CD4-positive, alpha-beta T cell (primary cell): ENCODE results near the gene VSIG4. TPM values are rescaled to one million over a fixed set of nuclear protein-coding genes. Genes with fewer than 3 reads are reported as not detected.

Source experiments
- ATAC-seq: fragments of 200-7000 bp; cut with Tn5 transposase; one replicate; pipeline ENCODE4 v1.10.0; 2022; ENCODE audit warnings: mild to moderate bottlenecking; ENCODE audit not compliant: poor library complexity
- CTCF ChIA-PET: fragments of 350-600 bp; sonication (Branson Sonifier 250); formaldehyde crosslinking; loops from one replicate; lab custom pipeline; 2021; ENCODE audit warnings: antibody characterized with exemption, inconsistent platforms; lab: Charles Lee
- POLR2A ChIA-PET: fragments of 350-600 bp; sonication (Branson Sonifier 250); formaldehyde crosslinking; loops from one replicate; lab custom pipeline; 2021; ENCODE audit warnings: antibody characterized with exemption, inconsistent platforms; lab: Charles Lee
- DNase-seq, 14 experiments: peaks; one replicate each; pipeline ENCODE4 v3.0.0-alpha.2; 2013 to 2020; ENCODE audit warnings: mixed read lengths in 2 of 14
- H3K27ac ChIP-seq, 2 donors: one replicate each; pipeline versions ENCODE4 v1.5.1 to v1.7.0; 2013; ENCODE audit warnings: low read length in 2 of 2, low read depth in 1 of 2, mild to moderate bottlenecking in 1 of 2
- H3K27me3 ChIP-seq, 2 experiments: 1 replicate in 1 of 2; 2 replicates in 1 of 2; pipeline versions ENCODE4 v1.6.1 to v1.7.0; 2013; ENCODE audit warnings: low read length in 2 of 2, control low read depth in 1 of 2, mild to moderate bottlenecking in 1 of 2, moderate library complexity in 1 of 2; ENCODE audit not compliant: insufficient read depth in 2 of 2, control insufficient read depth in 1 of 2
- H3K36me3 ChIP-seq: one replicate; pipeline ENCODE4 v1.6.1; 2013; ENCODE audit warnings: low read length, control low read depth; ENCODE audit not compliant: insufficient read depth
- H3K4me1 ChIP-seq: one replicate; pipeline ENCODE4 v1.6.1; 2013; ENCODE audit warnings: low read length, control low read depth; ENCODE audit not compliant: insufficient read depth
- H3K4me3 ChIP-seq: one replicate; pipeline ENCODE4 v1.5.1; 2013; ENCODE audit warnings: mild to moderate bottlenecking, low read length, moderate library complexity
- H3K9me3 ChIP-seq, 2 experiments: 1 replicate in 1 of 2; 2 replicates in 1 of 2; pipeline versions ENCODE4 v1.6.1 to v1.7.0; 2013; ENCODE audit warnings: low read length in 2 of 2, mild to moderate bottlenecking in 2 of 2, control low read depth in 1 of 2, moderate library complexity in 1 of 2; ENCODE audit not compliant: control insufficient read depth in 1 of 2, insufficient read depth in 1 of 2
- H3K27ac Mint-ChIP-seq: one replicate; pipeline ENCODE4 v1.8.0; 2020; ENCODE audit warnings: mixed read lengths
- H3K27me3 Mint-ChIP-seq: one replicate; pipeline ENCODE4 v1.8.0; 2021; ENCODE audit warnings: mixed read lengths
- H3K36me3 Mint-ChIP-seq: one replicate; pipeline ENCODE4 v1.8.0; 2021; ENCODE audit warnings: low read depth, mixed read lengths
- H3K4me1 Mint-ChIP-seq: one replicate; pipeline ENCODE4 v1.8.0; 2021; ENCODE audit warnings: low read depth, mixed read lengths
- H3K4me3 Mint-ChIP-seq: one replicate; pipeline ENCODE4 v1.8.0; 2020; ENCODE audit warnings: mild to moderate bottlenecking, mixed read lengths
- H3K9me3 Mint-ChIP-seq: one replicate; pipeline ENCODE4 v1.8.0; 2020; ENCODE audit warnings: mixed read lengths
- CTCF ChIP-seq: fragments of 200-600 bp; IDR thresholded peaks from one replicate; pipeline ENCODE4 v1.8.0; 2022; ENCODE audit warnings: antibody characterized with exemption, mild to moderate bottlenecking
- intact Hi-C, 2 experiments: fragments of 100-400 bp; cut with DNase I in 1 of 2; cut with micrococcal nuclease in 1 of 2; formaldehyde crosslinking; loops; one replicate each; pipeline versions ENCODE4 v1.15.1 to v1.9.0; 2023 to 2025; cut with DNase I, micrococcal nuclease
- total RNA-seq, 174 experiments: library from RNA in 2 of 174; stranded (reverse) in 2 of 174; gene quantifications; one replicate each; pipeline ENCODE4 v1.2.3 and lab custom pipeline; 2021 to 2026

Gene VSIG4
- total RNA-seq, 2 experiments from 2014 or later, result 0.11 TPM; not detected in 1

GRCh38 chrX:66021401-66021764 is 18.5 kb downstream of the VSIG4 start:
- H3K27ac ChIP-seq, result no peak overlapping the region
- no peak for TF ChIP-seq CTCF
- ChIA-PET POLR2A (no interaction called here), CTCF (no interaction called here)
- no peak overlapping the region for H3K4me3 Mint-ChIP-seq
- H3K36me3 ChIP-seq, result no peaks in the 10 kb centered on the region
- intact Hi-C loops, result no loop called here
- no peak for DNase-seq
- peak overlapping the region; percentile 75 for H3K27ac Mint-ChIP-seq
- H3K4me1 ChIP-seq, result peaks cover 53% of the 10 kb centered on the region
- no peak overlapping the region for H3K4me3 ChIP-seq
- no peak for ATAC-seq
- H3K9me3 ChIP-seq, result no peaks in the 10 kb centered on the region
- H3K36me3 Mint-ChIP-seq, result no peaks in the 10 kb centered on the region
- H3K9me3 Mint-ChIP-seq, result no peaks in the 10 kb centered on the region
- peaks cover 67% of the 10 kb centered on the region for H3K4me1 Mint-ChIP-seq
- H3K27me3 ChIP-seq, result no peaks in the 10 kb centered on the region
- no peaks in the 10 kb centered on the region for H3K27me3 Mint-ChIP-seq

GRCh38 chrX:66020631-66021334 is 19.1 kb downstream of the VSIG4 start:
- intact Hi-C loops, result no loop called here
- H3K27ac ChIP-seq, result no peak overlapping the region
- Mint-ChIP-seq H3K36me3 (no peaks in the 10 kb centered on the region), H3K4me3 (peak overlapping the region; percentile 80), H3K27me3 (no peaks in the 10 kb centered on the region), H3K4me1 (peaks cover 73% of the 10 kb centered on the region), H3K9me3 (no peaks in the 10 kb centered on the region), H3K27ac (peak overlapping the region; percentile 75)
- CTCF ChIA-PET, result no interaction called here
- ATAC-seq (no peak), DNase-seq (peak in 2 of 14 experiments; percentile 10 to 20)
- no peak overlapping the region for H3K4me3 ChIP-seq
- no peak for TF ChIP-seq CTCF
- H3K36me3 ChIP-seq, result no peaks in the 10 kb centered on the region
- POLR2A ChIA-PET, result no interaction called here
- H3K4me1 ChIP-seq, result peaks cover 58% of the 10 kb centered on the region
- H3K9me3 ChIP-seq, result no peaks in the 10 kb centered on the region
- no peaks in the 10 kb centered on the region for H3K27me3 ChIP-seq

GRCh38 chrX:66019974-66020373 is 19.9 kb downstream of the VSIG4 start:
- ATAC-seq (no peak), DNase-seq (no peak)
- POLR2A ChIA-PET, result no interaction called here
- TF ChIP-seq CTCF, result no peak
- Histone ChIP-seq H3K36me3 (no peaks in the 10 kb centered on the region), H3K27ac (no peak overlapping the region), H3K27me3 (no peaks in the 10 kb centered on the region), H3K4me1 (peaks cover 66% of the 10 kb centered on the region), H3K9me3 (no peaks in the 10 kb centered on the region), H3K4me3 (no peak overlapping the region)
- CTCF ChIA-PET, result no interaction called here
- Mint-ChIP-seq H3K27me3 (no peaks in the 10 kb centered on the region), H3K4me3 (no peak overlapping the region), H3K4me1 (peaks cover 81% of the 10 kb centered on the region), H3K27ac (peak overlapping the region; percentile 75), H3K36me3 (no peaks in the 10 kb centered on the region), H3K9me3 (no peaks in the 10 kb centered on the region)
- intact Hi-C loops, result loop anchor here in 1 of 2 experiments (10.0 kb wide), 1 partner anchor 325 kb away; no protein-coding TSS in a partner anchor
